SU-DHL-6 (cell line): Measurements from ENCODE around the gene RPH3AL.

Experiments used
- EZH2phosphoT487 ChIP-seq: fragments of 200-600 bp; sonication (generic), shearing (Covaris generic); conservative IDR thresholded peaks from 2 replicates; pipeline ENCODE4 v1.6.1; 2018; ENCODE audit warnings: mild to moderate bottlenecking, antibody characterized with exemption, low read length, moderate library complexity, mixed read lengths
- TF ChIP-seq, protein P1 (sequence below): fragments of 200-600 bp; sonication (generic); IDR thresholded peaks from one replicate; pipeline ENCODE4 v1.5.1; 2017; ENCODE audit warnings: antibody characterized with exemption, mild to moderate bottlenecking, low read length, moderate library complexity; ENCODE audit not compliant: insufficient read depth, poor library complexity, severe bottlenecking

DNA sequence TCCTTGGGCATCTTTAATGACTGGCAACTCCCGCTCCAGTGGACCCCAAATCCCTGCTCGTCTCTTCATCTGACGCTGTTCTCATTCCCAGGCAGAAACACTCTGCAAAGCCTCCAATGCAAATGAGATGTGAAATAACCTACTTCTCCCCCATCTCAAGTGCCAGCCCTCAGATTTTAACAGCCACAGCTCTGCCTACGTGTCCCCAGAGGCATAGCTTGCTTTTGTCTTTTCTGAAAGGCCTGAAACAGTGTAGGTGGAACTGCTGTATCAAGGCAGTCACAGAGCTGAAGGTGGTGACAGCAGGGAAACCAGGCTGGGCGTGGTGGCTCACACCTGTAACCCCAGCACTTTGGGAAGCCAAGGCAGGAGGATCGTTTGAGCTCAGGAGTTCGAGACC is 14.7 kb downstream of the RPH3AL start:
- TF ChIP-seq, protein P1, sequence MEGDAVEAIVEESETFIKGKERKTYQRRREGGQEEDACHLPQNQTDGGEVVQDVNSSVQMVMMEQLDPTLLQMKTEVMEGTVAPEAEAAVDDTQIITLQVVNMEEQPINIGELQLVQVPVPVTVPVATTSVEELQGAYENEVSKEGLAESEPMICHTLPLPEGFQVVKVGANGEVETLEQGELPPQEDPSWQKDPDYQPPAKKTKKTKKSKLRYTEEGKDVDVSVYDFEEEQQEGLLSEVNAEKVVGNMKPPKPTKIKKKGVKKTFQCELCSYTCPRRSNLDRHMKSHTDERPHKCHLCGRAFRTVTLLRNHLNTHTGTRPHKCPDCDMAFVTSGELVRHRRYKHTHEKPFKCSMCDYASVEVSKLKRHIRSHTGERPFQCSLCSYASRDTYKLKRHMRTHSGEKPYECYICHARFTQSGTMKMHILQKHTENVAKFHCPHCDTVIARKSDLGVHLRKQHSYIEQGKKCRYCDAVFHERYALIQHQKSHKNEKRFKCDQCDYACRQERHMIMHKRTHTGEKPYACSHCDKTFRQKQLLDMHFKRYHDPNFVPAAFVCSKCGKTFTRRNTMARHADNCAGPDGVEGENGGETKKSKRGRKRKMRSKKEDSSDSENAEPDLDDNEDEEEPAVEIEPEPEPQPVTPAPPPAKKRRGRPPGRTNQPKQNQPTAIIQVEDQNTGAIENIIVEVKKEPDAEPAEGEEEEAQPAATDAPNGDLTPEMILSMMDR = no peak
- TF ChIP-seq EZH2phosphoT487 = no peak
